GM10266 (cell line): ENCODE data around the gene SLC16A13.

Experiments
- DNase-seq: peaks from one replicate; pipeline ENCODE4 v3.0.0; 2012; ENCODE audit errors: extremely low spot score
- CTCF ChIP-seq: IDR thresholded peaks from 2 replicates; pipeline ENCODE4 v1.5.1; 2012; ENCODE audit warnings: mild to moderate bottlenecking, low read depth; ENCODE audit not compliant: control insufficient read depth, insufficient read depth; ENCODE audit errors: missing control alignments

SLC16A13 gene

GRCh38 chr17:7038025-7038862 is 2.4 kb downstream of the SLC16A13 start:
- no peak for TF ChIP-seq CTCF
- DNase-seq: no peak

- no peak for TF ChIP-seq CTCF
- DNase-seq: no peak
Measured at GRCh38 chr17:7039832-7040231, 4.0 kb downstream of the SLC16A13 start.

GRCh38 chr17:7041607-7042500 is 6.0 kb downstream of the SLC16A13 start:
- DNase-seq: peak; percentile 53
- no peak for TF ChIP-seq CTCF

- TF ChIP-seq CTCF: no peak
- peak; percentile 80 for DNase-seq
Measured at GRCh38 chr17:7042501-7043181, 6.8 kb downstream of the SLC16A13 start.

GRCh38 chr17:7043182-7043496 is 7.3 kb downstream of the SLC16A13 start:
- no peak for TF ChIP-seq CTCF
- no peak for DNase-seq

GRCh38 chr17:7043497-7044198 is 7.8 kb downstream of the SLC16A13 start, which contains the start of gene SLC16A11:
Gene SLC16A11 (minus strand): TSS chr17:7044092. CDS start chr17:7043513, 579 bp downstream.
- DNase-seq: peak; percentile 62

More at GRCh38 chr17:7043497-7044198, 7.8 kb downstream of the SLC16A13 start, which contains the start of gene SLC16A11:
- no peak for TF ChIP-seq CTCF
